GM12878 (cell line): ENCODE results near the gene ZCCHC24.

ENCODE experiments used
- FOXK2 ChIP-seq: fragments of 450-650 bp; IDR thresholded peaks from 2 replicates; pipeline ENCODE4 v1.6.1; 2017; ENCODE audit warnings: mild to moderate bottlenecking, moderate library complexity
- SPI1 ChIP-seq: IDR thresholded peaks from 2 replicates; pipeline ENCODE4 v1.6.1; 2011; ENCODE audit warnings: low read depth, mild to moderate bottlenecking, low read length, moderate library complexity, borderline replicate concordance; ENCODE audit not compliant: insufficient read depth
- TF ChIP-seq, protein P1 (sequence below): IDR thresholded peaks from 2 replicates; pipeline ENCODE4 v1.6.1; 2011; ENCODE audit warnings: low read depth, mild to moderate bottlenecking, low read length, moderate library complexity, borderline replicate concordance; ENCODE audit errors: extremely low read depth
- TF ChIP-seq, protein P2 (sequence below), 3 experiments: IDR thresholded peaks in 2 of 3; conservative IDR thresholded peaks in 1 of 3; 2 replicates each; pipeline ENCODE4 v1.5.1; 2011; ENCODE audit warnings: low read depth in 3 of 3, low read length in 3 of 3, mild to moderate bottlenecking in 3 of 3, control low read depth in 2 of 3, moderate library complexity in 2 of 3, inconsistent platforms in 1 of 3, mixed read lengths in 1 of 3; ENCODE audit not compliant: control insufficient read depth in 2 of 3, insufficient read depth in 1 of 3; ENCODE audit errors: extremely low read depth in 1 of 3

DNA sequence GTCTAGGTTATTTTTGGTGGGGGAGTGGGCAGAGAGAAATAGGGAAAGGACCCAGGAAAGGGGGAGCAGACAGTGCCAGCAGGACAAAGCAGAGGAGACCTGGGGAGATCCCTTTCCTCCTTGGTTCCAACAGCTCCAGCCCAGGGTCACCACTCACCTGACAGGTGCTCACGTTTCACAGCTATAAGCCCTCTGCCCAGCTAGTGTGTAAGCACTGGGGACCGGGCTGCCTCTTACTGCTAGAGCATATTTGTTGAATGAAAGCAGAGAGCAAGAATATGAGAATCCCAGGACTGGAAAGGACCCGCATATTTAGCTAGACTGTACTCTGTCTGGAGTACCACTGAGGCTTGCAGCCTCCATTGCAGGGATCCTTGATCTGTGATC is 6.7 kb downstream of the ZCCHC24 start:
- TF ChIP-seq SPI1 (no peak), FOXK2 (no peak)
- TF ChIP-seq, protein P1, sequence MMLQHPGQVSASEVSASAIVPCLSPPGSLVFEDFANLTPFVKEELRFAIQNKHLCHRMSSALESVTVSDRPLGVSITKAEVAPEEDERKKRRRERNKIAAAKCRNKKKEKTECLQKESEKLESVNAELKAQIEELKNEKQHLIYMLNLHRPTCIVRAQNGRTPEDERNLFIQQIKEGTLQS: no peak
- TF ChIP-seq, protein P2, sequence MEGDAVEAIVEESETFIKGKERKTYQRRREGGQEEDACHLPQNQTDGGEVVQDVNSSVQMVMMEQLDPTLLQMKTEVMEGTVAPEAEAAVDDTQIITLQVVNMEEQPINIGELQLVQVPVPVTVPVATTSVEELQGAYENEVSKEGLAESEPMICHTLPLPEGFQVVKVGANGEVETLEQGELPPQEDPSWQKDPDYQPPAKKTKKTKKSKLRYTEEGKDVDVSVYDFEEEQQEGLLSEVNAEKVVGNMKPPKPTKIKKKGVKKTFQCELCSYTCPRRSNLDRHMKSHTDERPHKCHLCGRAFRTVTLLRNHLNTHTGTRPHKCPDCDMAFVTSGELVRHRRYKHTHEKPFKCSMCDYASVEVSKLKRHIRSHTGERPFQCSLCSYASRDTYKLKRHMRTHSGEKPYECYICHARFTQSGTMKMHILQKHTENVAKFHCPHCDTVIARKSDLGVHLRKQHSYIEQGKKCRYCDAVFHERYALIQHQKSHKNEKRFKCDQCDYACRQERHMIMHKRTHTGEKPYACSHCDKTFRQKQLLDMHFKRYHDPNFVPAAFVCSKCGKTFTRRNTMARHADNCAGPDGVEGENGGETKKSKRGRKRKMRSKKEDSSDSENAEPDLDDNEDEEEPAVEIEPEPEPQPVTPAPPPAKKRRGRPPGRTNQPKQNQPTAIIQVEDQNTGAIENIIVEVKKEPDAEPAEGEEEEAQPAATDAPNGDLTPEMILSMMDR (IDR thresholded peaks at IDR 0.05 in 2 of 3, conservative IDR thresholded peaks at IDR 0.05 in 1 of 3; ENCODE audit: control insufficient read depth in 2 of 3, extremely low read depth in 1 of 3, insufficient read depth in 1 of 3, low read depth in 3 of 3, low read length in 3 of 3): no peak
